Cardiac fibroblast (primary cell): Measurements from ENCODE around the gene ELP6.

Experiments used
- DNase-seq, 2 donors: peaks; one replicate each; pipeline versions ENCODE4 v3.0.0 to v3.0.0-alpha.2; 2010; ENCODE audit warnings: low read depth in 2 of 2
- H3K4me3 ChIP-seq, 2 donors: replicated peaks in 1 of 2; 1 replicate in 1 of 2; 2 replicates in 1 of 2; pipeline ENCODE4 v1.5.1; 2011; ENCODE audit warnings: low read depth in 2 of 2, low read length in 2 of 2, mild to moderate bottlenecking in 2 of 2, moderate library complexity in 1 of 2
- CTCF ChIP-seq: IDR thresholded peaks from one replicate; pipeline ENCODE4 v1.5.1; 2011; ENCODE audit warnings: low read depth, mild to moderate bottlenecking, low read length, inconsistent platforms

ELP6 gene

GRCh38 chr3:47540281-47540680 lies 26.8 kb upstream of the ELP6 start:
- peak in 1 of 2 donors; percentile 5 for DNase-seq
- no peak for TF ChIP-seq CTCF
- no peak overlapping the region for H3K4me3 ChIP-seq

- no peak overlapping the region for H3K4me3 ChIP-seq
- DNase-seq, result no peak
- TF ChIP-seq CTCF, result no peak
Observed at GRCh38 chr3:47536967-47537366, 23.5 kb upstream of the ELP6 start.

- H3K4me3 ChIP-seq, result no peak overlapping the region
- no peak for TF ChIP-seq CTCF
Observed at GRCh38 chr3:47536221-47536891, 22.8 kb upstream of the ELP6 start.

GRCh38 chr3:47533996-47534454 lies 20.5 kb upstream of the ELP6 start:
- no peak for TF ChIP-seq CTCF
- no peak for DNase-seq

More at GRCh38 chr3:47536221-47536891, 22.8 kb upstream of the ELP6 start:
- no peak for DNase-seq

GRCh38 chr3:47533481-47533880 lies 20.0 kb upstream of the ELP6 start:
- TF ChIP-seq CTCF, result no peak
- H3K4me3 ChIP-seq, result no peak overlapping the region
- no peak for DNase-seq

More at GRCh38 chr3:47533996-47534454, 20.5 kb upstream of the ELP6 start:
- H3K4me3 ChIP-seq, result no peak overlapping the region

- TF ChIP-seq CTCF, result no peak
- DNase-seq, result peak in 1 of 2 donors; percentile 19
- H3K4me3 ChIP-seq, result no peak overlapping the region
Observed at GRCh38 chr3:47527952-47528725, 14.6 kb upstream of the ELP6 start.
